Immature natural killer cell (primary cell): Measurements from ENCODE around the gene RPLP2. TPM values are rescaled to one million over a fixed set of nuclear protein-coding genes. Genes with fewer than 3 reads are reported as not detected.

ENCODE experiments used
- DNase-seq, 3 donors: peaks; one replicate each; pipeline ENCODE4 v3.0.0; 2022; ENCODE audit warnings: mixed read lengths in 1 of 3
- H3K27ac Mint-ChIP-seq, 6 donors: one replicate each; pipeline ENCODE4 v1.8.0; 2020; ENCODE audit warnings: mixed read lengths in 6 of 6, mild to moderate bottlenecking in 5 of 6, inconsistent platforms in 4 of 6, moderate library complexity in 3 of 6
- H3K27me3 Mint-ChIP-seq, 3 donors: one replicate each; pipeline ENCODE4 v1.8.0; 2020 to 2021; ENCODE audit warnings: low read depth in 3 of 3, mild to moderate bottlenecking in 3 of 3, mixed read lengths in 3 of 3, moderate library complexity in 3 of 3, inconsistent platforms in 1 of 3
- H3K36me3 Mint-ChIP-seq, 3 donors: one replicate each; pipeline ENCODE4 v1.8.0; 2020; ENCODE audit warnings: mixed read lengths in 3 of 3, inconsistent platforms in 2 of 3, mild to moderate bottlenecking in 2 of 3
- H3K4me1 Mint-ChIP-seq, 2 donors: one replicate each; pipeline ENCODE4 v1.8.0; 2020; ENCODE audit warnings: inconsistent platforms in 2 of 2, mild to moderate bottlenecking in 2 of 2, mixed read lengths in 2 of 2, moderate library complexity in 1 of 2
- H3K4me3 Mint-ChIP-seq, 5 donors: one replicate each; pipeline ENCODE4 v1.8.0; 2020; ENCODE audit warnings: mild to moderate bottlenecking in 5 of 5, mixed read lengths in 5 of 5, inconsistent platforms in 3 of 5, moderate library complexity in 3 of 5
- H3K9me3 Mint-ChIP-seq, 6 donors: one replicate each; pipeline ENCODE4 v1.8.0; 2020; ENCODE audit warnings: mild to moderate bottlenecking in 6 of 6, mixed read lengths in 6 of 6, inconsistent platforms in 4 of 6, moderate library complexity in 3 of 6
- polyA plus RNA-seq, 3 donors: library from polyadenylated mRNA; unstranded; fragments of 300-500 nt; fragmentation: Illumina TruSeq; gene quantifications; one replicate each; pipeline ENCODE4 v1.2.3, GENCODE V29; 2021

RPLP2 gene
- polyA plus RNA-seq, 3 donors from 2014 or later = 640 to 2,076 (median 1,474) TPM

DNA sequence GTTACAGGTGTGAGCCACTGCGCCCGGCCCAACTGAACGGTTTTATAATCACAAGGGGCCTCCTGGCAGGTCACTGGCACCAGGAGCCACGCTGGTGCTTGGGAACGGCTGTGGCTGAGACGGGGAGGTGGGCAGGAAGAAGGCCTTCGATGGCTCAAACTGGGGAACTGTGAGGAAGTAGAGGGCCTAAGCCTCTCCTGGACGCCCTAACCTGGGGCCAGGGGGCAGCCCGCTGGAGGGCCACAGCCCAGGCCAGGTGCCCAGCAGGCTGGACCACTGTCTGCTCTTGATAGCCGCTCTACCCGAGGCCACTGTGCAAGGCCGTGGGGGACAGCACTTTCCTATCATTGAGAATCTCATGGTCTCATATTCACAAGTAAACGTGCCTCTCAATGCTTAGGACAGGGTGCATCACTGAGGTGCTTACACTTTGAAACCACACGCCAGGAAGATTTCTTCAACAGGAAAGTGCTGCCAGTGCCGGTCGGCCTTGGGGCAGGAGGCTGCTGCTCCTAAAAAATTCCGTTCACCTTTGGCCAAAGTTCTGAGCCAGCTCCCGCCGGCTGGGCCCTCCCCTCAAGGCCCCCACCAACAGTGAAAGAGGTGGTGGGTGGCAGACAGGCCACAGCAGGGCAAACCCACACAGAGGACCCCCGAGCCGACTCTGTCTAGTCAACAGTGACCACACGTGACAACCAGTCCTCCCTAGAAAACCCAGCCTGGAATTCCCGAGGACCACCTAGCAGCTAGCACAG is 39.7 kb upstream of the RPLP2 start:
- H3K27me3 Mint-ChIP-seq = peaks cover 0 to 2% (median 0%) of the 10 kb centered on the region in 3 donors
- no peaks in the 10 kb centered on the region for H3K36me3 Mint-ChIP-seq
- no peak overlapping the region for H3K27ac Mint-ChIP-seq
- no peak for DNase-seq
- no peak overlapping the region for H3K4me3 Mint-ChIP-seq
- peaks cover 0 to under 1% of the 10 kb centered on the region in 2 donors for H3K4me1 Mint-ChIP-seq
- no peaks in the 10 kb centered on the region for H3K9me3 Mint-ChIP-seq

DNA sequence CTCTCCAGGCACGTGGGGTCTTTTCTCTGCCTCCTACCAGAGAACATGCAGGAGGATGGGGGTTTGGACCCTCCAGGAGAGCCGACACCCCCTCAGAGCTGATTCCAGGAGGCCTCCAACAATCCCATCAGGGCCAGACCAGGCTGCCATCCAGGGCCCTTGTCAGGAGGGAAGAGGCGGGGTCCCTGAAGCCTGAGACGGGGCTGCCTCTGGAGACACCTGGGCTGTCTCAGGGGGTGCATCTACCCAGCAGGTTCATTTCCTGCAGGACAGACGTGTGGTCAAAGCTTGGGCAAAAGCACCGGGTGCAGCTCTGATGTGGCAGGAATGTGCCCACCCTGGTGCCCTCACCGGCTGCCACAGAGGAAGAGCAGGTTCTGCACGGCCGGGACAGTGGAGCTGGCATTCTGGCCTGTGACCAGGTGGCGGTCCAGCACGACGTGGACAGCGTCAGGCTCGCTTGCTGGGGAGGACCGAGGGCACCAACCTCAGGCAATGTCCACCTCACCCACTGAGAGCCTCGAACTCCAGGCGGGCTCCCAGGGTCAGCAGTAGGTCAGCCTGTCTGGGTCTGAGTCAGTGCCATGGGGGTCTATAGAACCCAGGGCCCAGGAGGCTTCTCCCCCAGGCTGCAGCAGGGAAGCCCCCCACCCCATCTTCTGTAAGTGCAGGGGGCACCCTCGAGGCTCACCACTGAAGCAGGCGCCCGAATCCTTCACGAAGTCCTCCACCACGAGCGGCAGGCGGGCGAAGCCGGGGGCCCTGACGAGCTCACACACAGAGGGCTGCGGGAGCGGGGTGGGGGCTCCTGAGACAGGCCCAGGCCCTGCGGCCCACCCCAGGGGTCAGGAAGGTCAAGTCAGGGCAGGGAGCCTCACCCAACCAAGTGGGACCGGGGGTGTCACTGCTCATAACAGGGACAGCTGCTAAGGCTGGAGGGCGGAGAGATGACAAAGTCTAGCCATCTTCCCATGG is 38.8 kb upstream of the RPLP2 start:
- peaks cover 2 to 4% (median 2%) of the 10 kb centered on the region in 3 donors for H3K27me3 Mint-ChIP-seq
- no peaks in the 10 kb centered on the region for H3K9me3 Mint-ChIP-seq
- H3K4me1 Mint-ChIP-seq = peaks cover 6 to 8% of the 10 kb centered on the region in 2 donors
- DNase-seq = no peak
- H3K4me3 Mint-ChIP-seq = no peak overlapping the region
- H3K36me3 Mint-ChIP-seq = no peaks in the 10 kb centered on the region
- no peak overlapping the region for H3K27ac Mint-ChIP-seq

DNA sequence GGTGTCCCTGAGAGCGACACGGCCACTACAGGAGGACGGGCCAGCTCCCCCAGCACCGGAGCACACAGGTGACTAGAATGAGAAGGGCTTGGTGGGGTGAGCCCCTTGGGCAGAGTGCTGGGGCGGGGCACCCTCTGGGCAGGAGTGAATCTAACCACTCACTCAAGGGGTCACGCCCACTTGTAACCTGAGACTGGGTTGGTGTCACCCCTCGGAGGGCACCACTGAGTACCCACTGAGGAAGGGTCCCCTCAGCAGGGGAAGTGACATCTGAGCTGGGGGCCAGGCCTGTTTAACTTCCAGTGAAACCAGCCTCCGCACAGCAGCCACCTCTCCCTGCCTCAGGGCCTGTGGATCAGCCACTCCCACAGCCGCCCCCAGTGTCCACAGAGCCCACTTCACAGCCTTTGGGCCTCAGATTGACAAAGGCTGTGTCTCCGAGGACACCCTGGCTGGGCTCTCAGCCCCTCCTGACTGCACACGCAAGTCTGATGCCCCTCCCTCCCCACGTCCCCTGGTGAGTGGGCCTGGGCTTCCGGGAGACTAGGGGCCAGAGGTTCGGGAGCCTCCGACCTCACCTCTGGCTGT is 38.1 kb upstream of the RPLP2 start:
- H3K9me3 Mint-ChIP-seq = no peaks in the 10 kb centered on the region

DNA sequence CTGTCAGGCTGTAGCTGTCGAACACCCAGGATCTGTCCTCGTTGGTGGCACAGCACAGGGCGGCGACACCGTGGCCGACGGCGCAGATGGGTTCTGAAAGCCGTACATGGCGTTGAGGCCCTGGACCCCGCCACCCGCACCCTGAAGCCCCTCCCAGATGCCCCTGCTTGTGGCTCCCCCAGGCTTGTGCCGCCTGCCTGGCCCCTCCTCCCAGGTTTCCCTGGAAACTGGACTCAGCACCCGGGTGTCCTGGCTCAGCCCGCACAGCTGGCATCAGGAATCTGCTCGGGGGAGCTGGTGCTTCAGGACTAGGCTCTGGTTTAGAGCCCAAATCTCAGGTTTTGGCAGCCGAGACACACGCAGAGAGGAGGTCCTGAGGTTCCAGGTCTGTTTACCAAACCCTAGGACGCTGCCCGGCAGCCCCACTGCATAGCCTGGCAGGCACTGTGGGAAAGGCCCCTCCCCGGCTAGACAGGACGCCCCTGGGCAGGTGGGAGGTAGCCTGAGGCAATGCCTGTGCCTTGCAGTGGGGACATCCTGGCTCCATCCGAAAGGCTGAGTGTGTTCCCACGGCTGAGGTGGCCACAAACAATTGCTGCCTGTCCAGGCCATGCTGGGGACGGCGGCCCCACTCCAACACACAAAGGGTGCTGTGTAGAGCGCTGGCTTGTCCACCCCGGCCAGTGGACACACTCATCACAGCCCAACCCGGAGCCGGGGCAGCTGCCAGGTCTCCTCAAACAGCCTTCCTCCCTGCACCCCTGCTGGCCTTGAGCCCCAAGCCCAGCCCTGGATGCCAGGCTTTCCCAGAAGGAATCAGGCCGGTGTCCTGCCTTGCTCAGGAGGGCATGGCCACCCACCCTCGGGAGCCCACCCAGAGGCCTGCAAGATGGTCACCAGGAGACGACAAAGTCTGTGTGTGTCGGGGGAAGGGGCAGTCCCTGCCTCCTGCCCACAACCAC is 37.1 kb upstream of the RPLP2 start:
- DNase-seq = no peak
- Mint-ChIP-seq H3K9me3 (no peaks in the 10 kb centered on the region), H3K4me1 (peaks cover 6 to 14% of the 10 kb centered on the region in 2 donors), H3K27ac (no peak overlapping the region), H3K27me3 (peaks cover 2 to 7% (median 2%) of the 10 kb centered on the region in 3 donors), H3K36me3 (no peaks in the 10 kb centered on the region), H3K4me3 (no peak overlapping the region)

More for the DNA sequence above, 38.1 kb upstream of the RPLP2 start:
- no peak overlapping the region for H3K27ac Mint-ChIP-seq
- H3K4me3 Mint-ChIP-seq = no peak overlapping the region
- H3K4me1 Mint-ChIP-seq = peaks cover 6 to 14% of the 10 kb centered on the region in 2 donors
- DNase-seq = no peak
- peaks cover 2 to 7% (median 2%) of the 10 kb centered on the region in 3 donors for H3K27me3 Mint-ChIP-seq
- H3K36me3 Mint-ChIP-seq = no peaks in the 10 kb centered on the region

DNA sequence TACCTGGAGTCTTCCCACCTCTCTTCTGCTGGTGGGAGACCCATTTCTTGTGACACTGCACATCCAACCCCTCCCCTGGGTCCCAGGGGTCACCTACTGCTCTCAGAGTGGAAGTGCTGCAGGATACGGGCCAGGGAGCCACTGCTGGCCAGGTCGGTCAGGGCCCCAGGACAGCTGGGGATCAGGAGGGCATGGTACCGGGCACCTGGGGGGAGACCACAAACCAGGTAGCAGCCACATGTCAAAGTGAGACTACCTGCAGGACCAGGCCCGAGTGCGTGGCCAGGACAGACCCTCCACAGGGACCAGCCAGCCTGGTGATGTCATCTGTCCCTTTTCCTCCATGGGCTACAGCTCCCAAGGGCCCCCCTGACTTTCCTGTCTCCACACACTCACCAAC is 36.3 kb upstream of the RPLP2 start:
- no peak overlapping the region for H3K4me3 Mint-ChIP-seq
- H3K9me3 Mint-ChIP-seq = no peaks in the 10 kb centered on the region
- no peak for DNase-seq
- H3K27ac Mint-ChIP-seq = no peak overlapping the region
- no peaks in the 10 kb centered on the region for H3K36me3 Mint-ChIP-seq
- H3K27me3 Mint-ChIP-seq = peaks cover 0 to 7% (median 2%) of the 10 kb centered on the region in 3 donors
- H3K4me1 Mint-ChIP-seq = peaks cover 6 to 20% of the 10 kb centered on the region in 2 donors

DNA sequence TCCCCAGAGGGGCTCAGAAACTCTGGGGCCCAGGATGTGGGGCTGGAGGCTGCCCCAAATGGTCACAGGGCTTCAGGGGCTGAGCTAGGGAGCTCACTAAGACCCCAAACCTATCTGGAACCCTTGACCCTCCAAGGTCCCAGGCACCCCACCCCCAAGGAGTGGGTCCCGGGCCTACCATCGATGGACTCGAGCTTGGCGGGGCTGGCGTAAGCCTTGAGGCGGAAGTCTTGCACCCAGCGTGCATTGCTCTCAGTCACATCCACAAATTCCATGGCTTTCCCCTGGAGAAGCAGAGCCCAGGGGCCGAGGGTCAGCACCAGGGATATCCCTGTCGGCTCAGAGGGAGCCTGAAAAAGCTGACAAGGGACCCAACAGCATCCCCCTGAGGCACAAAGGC is 35.9 kb upstream of the RPLP2 start:
- DNase-seq = no peak
- Mint-ChIP-seq H3K36me3 (no peaks in the 10 kb centered on the region), H3K27ac (no peak overlapping the region), H3K9me3 (no peaks in the 10 kb centered on the region), H3K4me1 (peaks cover 6 to 20% of the 10 kb centered on the region in 2 donors), H3K27me3 (peaks cover 0 to 7% (median 2%) of the 10 kb centered on the region in 3 donors), H3K4me3 (no peak overlapping the region)

DNA sequence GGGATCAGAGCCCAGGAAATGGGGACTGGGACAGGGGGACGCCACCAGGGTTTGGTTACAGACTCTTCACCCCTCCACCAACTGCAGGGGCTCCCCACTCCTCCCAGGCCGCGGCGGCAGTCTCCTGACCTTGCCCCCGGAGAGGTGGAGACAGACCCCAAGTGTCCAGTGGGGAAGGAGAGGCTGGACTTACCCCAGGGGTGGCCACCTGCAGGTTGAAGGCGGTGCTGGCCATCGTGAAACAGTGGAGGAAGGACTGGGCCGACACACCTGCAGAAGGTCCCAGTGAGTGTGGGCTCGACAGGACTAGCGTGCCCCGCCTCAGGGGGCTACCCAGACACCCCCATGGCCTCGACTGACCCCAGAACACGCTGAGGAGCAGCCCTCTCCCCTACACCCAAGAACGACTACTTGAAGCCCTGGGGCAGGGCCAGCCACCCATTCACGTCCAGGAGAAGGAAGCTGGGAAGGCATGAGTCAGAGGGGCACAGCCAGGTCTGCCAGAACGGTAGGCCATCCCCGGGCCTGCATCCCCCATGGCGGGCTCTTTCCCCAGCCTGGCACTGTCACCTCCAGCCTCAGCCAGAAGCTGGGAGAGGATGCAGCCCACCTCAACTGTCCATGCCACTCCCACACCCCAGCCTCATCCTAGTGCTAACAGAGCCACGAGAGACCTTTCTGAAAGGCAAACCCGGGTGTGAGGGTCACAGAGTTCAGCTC is 34.7 kb upstream of the RPLP2 start:
- H3K4me3 Mint-ChIP-seq = peak overlapping the region in 4 of 5 donors; percentile 64 to 81 (median 72)
- H3K27me3 Mint-ChIP-seq = peaks cover 0 to 7% (median 2%) of the 10 kb centered on the region in 3 donors
- DNase-seq = no peak
- no peaks in the 10 kb centered on the region for H3K9me3 Mint-ChIP-seq
- peaks cover 6 to 26% of the 10 kb centered on the region in 2 donors for H3K4me1 Mint-ChIP-seq
- no peaks in the 10 kb centered on the region for H3K36me3 Mint-ChIP-seq
- peak overlapping the region in 1 of 6 donors; percentile 74 for H3K27ac Mint-ChIP-seq

DNA sequence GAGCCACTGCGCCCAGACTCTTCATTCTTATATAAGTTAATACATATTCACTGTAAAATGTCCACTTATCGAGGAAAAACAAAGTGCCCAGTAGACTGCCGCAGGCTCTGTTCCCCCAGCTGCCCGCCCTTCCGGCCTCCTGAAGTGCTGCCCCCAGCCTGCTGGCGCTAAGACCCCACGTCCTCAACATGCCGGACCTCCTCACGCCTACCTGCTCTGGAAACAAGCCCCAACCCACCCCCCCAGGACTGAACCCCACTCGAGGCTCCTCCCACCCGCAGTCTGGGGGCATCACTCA is 33.6 kb upstream of the RPLP2 start:
- no peaks in the 10 kb centered on the region for H3K9me3 Mint-ChIP-seq
- H3K4me3 Mint-ChIP-seq = peak overlapping the region; percentile 73 to 81 (median 76)
- peak overlapping the region in 3 of 6 donors; percentile 28 to 57 (median 45) for H3K27ac Mint-ChIP-seq
- H3K27me3 Mint-ChIP-seq = peaks cover 0 to 7% (median 2%) of the 10 kb centered on the region in 3 donors
- no peak for DNase-seq
- H3K36me3 Mint-ChIP-seq = no peaks in the 10 kb centered on the region
- H3K4me1 Mint-ChIP-seq = peaks cover 6 to 28% of the 10 kb centered on the region in 2 donors

DNA sequence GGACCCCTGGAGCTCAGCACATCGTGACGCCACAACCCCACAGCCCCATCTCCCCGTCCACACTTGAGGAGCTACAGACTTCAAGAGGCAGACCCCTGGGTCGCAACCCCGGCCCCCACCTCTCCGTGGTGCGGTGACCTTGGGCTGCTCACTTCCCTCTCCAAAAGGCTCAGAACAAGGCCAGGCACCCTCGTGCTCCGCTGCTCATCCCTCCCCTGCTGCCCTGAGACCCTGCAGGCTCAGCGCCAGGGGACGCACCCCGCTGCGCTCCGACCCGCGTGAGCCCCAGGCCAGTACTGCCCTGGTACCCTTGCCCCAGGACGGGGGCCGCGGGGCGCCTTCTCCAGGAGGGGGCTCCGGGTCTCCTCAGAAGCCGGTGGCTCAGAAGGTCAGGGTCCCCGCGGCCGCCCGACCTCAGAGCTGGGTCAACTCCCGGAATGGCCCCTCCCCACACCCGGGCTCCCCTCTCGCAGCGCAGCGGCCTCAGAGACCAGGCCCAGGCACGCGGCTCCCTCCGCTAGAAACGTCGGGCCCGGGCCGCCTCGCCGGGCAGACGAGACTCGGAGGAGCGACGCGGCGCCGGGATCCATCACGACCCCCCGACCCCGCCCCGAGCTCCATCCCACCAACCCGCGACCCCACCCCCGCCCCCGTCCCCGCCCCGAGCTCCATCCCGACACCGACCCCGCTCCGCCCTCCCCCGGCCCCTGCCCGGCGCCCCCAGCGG is 33.0 kb upstream of the RPLP2 start:
- H3K4me3 Mint-ChIP-seq = peak overlapping the region; percentile 73 to 81 (median 76)
- no peaks in the 10 kb centered on the region for H3K36me3 Mint-ChIP-seq
- peaks cover 0 to 7% (median 2%) of the 10 kb centered on the region in 3 donors for H3K27me3 Mint-ChIP-seq
- H3K27ac Mint-ChIP-seq = peak overlapping the region in 3 of 6 donors; percentile 28 to 57 (median 45)
- H3K4me1 Mint-ChIP-seq = peaks cover 6 to 28% of the 10 kb centered on the region in 2 donors
- H3K9me3 Mint-ChIP-seq = no peaks in the 10 kb centered on the region
- no peak for DNase-seq

DNA sequence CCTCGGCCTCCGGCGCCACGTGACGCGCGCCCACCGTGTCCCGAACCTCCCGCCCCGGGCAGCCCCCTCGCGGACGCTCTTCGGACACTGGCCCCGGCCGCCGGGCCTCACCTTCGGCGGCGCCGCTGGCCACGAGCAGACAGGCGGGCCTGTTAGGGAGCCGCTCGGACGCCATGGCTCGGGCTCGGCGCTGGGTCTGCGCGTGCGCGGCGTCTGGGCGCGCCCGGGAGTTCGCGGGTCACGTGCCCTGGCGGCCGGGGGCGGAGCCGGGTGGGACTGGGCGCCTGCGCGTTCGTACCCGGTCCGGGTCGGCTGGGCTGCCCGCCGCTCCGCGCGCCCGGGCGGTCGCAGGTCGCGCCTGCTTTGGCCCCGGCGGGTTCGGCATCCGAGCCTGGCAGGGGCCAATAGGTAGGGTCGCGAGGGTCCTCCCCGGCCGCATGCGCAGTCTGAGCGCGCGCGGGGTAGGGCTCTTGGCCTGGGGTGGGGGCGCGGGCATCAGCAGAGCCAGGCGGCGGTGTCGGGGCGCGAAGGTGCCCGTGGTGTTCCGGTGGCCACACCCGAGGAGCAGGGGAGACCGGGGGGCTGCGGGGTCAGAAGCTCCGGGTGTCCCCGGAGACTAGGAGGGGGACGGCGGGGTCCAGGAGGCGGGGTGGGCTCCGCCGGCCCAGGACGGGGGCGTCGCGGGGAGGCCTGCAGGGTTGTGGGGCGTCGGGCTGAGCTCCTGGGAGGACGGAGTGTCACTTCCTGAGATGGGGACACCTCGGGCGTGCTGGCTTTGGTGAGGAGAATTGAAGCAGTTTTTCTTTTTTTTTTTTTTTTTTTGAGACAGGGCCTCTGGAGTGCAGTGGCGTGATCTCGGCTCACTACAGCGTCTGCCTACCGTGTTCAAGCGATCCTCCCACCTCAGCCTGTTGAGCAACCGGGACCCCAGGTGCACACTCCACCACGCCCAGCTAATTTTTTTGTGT is 32.2 kb upstream of the RPLP2 start, which contains the start of gene GATD1:
GATD1 (minus strand) TSS at position 200 of the 968 bp plus-strand sequence; CDS start at position 175, 25 bp downstream.
- Mint-ChIP-seq H3K27me3 (peaks cover 0 to 7% (median 2%) of the 10 kb centered on the region in 3 donors), H3K4me1 (peaks cover 6 to 28% of the 10 kb centered on the region in 2 donors), H3K36me3 (no peaks in the 10 kb centered on the region), H3K4me3 (peak within 1 kb of the TSS; percentile 78 to 89 (median 83)), H3K9me3 (no peaks in the 10 kb centered on the region), H3K27ac (peak within 1 kb of the TSS; percentile 37 to 87 (median 60))
- peak; percentile 93 to 94 (median 94) for DNase-seq
